ENCODE results near the gene VPS13A.

VPS13A gene

GRCh38 chr9:77304543-77304942 lies 127.2 kb downstream of the VPS13A start:
- no peaks in the 10 kb centered on the region for H3K27me3 ChIP-seq (replicated peaks)
- H3K4me3 ChIP-seq (ENCODE audit: low read depth, low read length) = no peak overlapping the region
- no peak for DNase-seq
- H3K27ac ChIP-seq = no peak overlapping the region
- H3K36me3 ChIP-seq (replicated peaks) = no peaks in the 10 kb centered on the region
- in situ Hi-C loops (cut with HindIII; ENCODE audit: low pct_ligation_motif_present, low sequenced_read_pairs) = no loop called here
- no peak for TF ChIP-seq CTCF (IDR thresholded peaks at IDR 0.05; ENCODE audit: low read depth, low read length, missing control alignments)

- H3K4me3 ChIP-seq (ENCODE audit: low read depth, low read length) = no peak overlapping the region
- DNase-seq = no peak
Measured at GRCh38 chr9:77305622-77306400, 128.5 kb downstream of the VPS13A start.

GRCh38 chr9:77307166-77307565 lies 129.8 kb downstream of the VPS13A start:
- no peak for TF ChIP-seq CTCF (IDR thresholded peaks at IDR 0.05; ENCODE audit: low read depth, low read length, missing control alignments)
- H3K27ac ChIP-seq = no peak overlapping the region
- in situ Hi-C loops (cut with HindIII; ENCODE audit: low pct_ligation_motif_present, low sequenced_read_pairs) = no loop called here
- no peaks in the 10 kb centered on the region for H3K27me3 ChIP-seq (replicated peaks)
- no peak overlapping the region for H3K4me3 ChIP-seq (ENCODE audit: low read depth, low read length)
- H3K36me3 ChIP-seq (replicated peaks) = no peaks in the 10 kb centered on the region
- DNase-seq = no peak

More at GRCh38 chr9:77305622-77306400, 128.5 kb downstream of the VPS13A start:
- no peaks in the 10 kb centered on the region for H3K27me3 ChIP-seq (replicated peaks)
- no peaks in the 10 kb centered on the region for H3K36me3 ChIP-seq (replicated peaks)
- TF ChIP-seq CTCF (IDR thresholded peaks at IDR 0.05; ENCODE audit: low read depth, low read length, missing control alignments) = no peak
- in situ Hi-C loops (cut with HindIII; ENCODE audit: low pct_ligation_motif_present, low sequenced_read_pairs) = no loop called here
- H3K27ac ChIP-seq = no peak overlapping the region

GRCh38 chr9:77316058-77316457 lies 138.7 kb downstream of the VPS13A start:
- no peaks in the 10 kb centered on the region for H3K36me3 ChIP-seq (replicated peaks)
- in situ Hi-C loops (cut with HindIII; ENCODE audit: low pct_ligation_motif_present, low sequenced_read_pairs) = no loop called here
- no peak for DNase-seq

GRCh38 chr9:77325058-77325457 lies 147.7 kb downstream of the VPS13A start:
- Histone ChIP-seq H3K4me3 (ENCODE audit: low read depth, low read length) (no peak overlapping the region), H3K27me3 (replicated peaks) (no peaks in the 10 kb centered on the region), H3K36me3 (replicated peaks) (peaks cover 2% of the 10 kb centered on the region), H3K27ac (no peak overlapping the region)
- in situ Hi-C loops (cut with HindIII; ENCODE audit: low pct_ligation_motif_present, low sequenced_read_pairs) = no loop called here
- TF ChIP-seq CTCF (IDR thresholded peaks at IDR 0.05; ENCODE audit: low read depth, low read length, missing control alignments) = no peak
- DNase-seq = no peak

More at GRCh38 chr9:77316058-77316457, 138.7 kb downstream of the VPS13A start:
- TF ChIP-seq CTCF (IDR thresholded peaks at IDR 0.05; ENCODE audit: low read depth, low read length, missing control alignments) = no peak
- Histone ChIP-seq H3K4me3 (ENCODE audit: low read depth, low read length) (no peak overlapping the region), H3K27ac (no peak overlapping the region), H3K27me3 (replicated peaks) (no peaks in the 10 kb centered on the region)

- Histone ChIP-seq H3K27ac (no peak overlapping the region), H3K36me3 (replicated peaks) (no peaks in the 10 kb centered on the region), H3K4me3 (ENCODE audit: low read depth, low read length) (no peak overlapping the region), H3K27me3 (replicated peaks) (no peaks in the 10 kb centered on the region)
- DNase-seq = no peak
- TF ChIP-seq CTCF (IDR thresholded peaks at IDR 0.05; ENCODE audit: low read depth, low read length, missing control alignments) = no peak
- in situ Hi-C loops (cut with HindIII; ENCODE audit: low pct_ligation_motif_present, low sequenced_read_pairs) = no loop called here
Measured at GRCh38 chr9:77328102-77328501, 150.8 kb downstream of the VPS13A start.

Data from brain microvascular endothelial cell (primary cell).